HCT116 (cell line): ENCODE results near the gene NAA40. TPM values are rescaled to one million over a fixed set of nuclear protein-coding genes. Genes with fewer than 3 reads are reported as not detected.

Experiments
- ATAC-seq: fragments of 200-7000 bp; cut with Tn5 transposase; 2 replicates; pipeline ENCODE4 v1.9.1; 2020; ENCODE audit warnings: mild to moderate bottlenecking, moderate library complexity
- BruUV-seq: library from RNA; stranded (reverse); fragments of 400-500 nt; replicated peaks from 2 replicates; lab custom pipeline; 2021; lab: Mats Ljungman, UMichigan
- CTCF ChIA-PET: fragments of 300-600 bp; sonication (Branson Sonifier 250); formaldehyde crosslinking; loops from one replicate; lab custom pipeline; 2021; ENCODE audit warnings: antibody characterized with exemption; lab: Charles Lee
- POLR2A ChIA-PET: fragments of 300-600, 350-600 bp; sonication (Branson Sonifier 250); formaldehyde crosslinking; loops from one replicate; lab custom pipeline; 2021; ENCODE audit warnings: antibody characterized with exemption; lab: Charles Lee
- RAD21 ChIA-PET, 2 experiments: fragments of 300-600 bp; sonication (Branson Sonifier 250); formaldehyde crosslinking; loops; one replicate each; lab custom pipeline; 2023; ENCODE audit warnings: low total read pairs in 2 of 2; ENCODE audit not compliant: uncharacterized antibody in 2 of 2, unreplicated experiment in 2 of 2, low non-redundant PET in 1 of 2; lab: Charles Lee
- DNase-seq: peaks from one replicate; pipeline ENCODE4 v3.0.0-alpha.2; 2010; ENCODE audit warnings: low read depth, low spot score
- H2AFZ ChIP-seq: fragments of 200-600 bp; shearing (Covaris generic), sonication (generic); 2 replicates; pipeline ENCODE4 v1.6.1; 2017; ENCODE audit warnings: low read depth, mixed run types, mixed read lengths, antibody characterized with exemption, low read length; ENCODE audit not compliant: poor library complexity, severe bottlenecking
- H3K27ac ChIP-seq: 2 replicates; pipeline ENCODE4 v1.5.1; 2012; ENCODE audit warnings: low read depth, low read length
- H3K27me3 ChIP-seq: fragments of 200-600 bp; sonication (generic); 2 replicates; pipeline ENCODE4 v1.6.1; 2016; ENCODE audit warnings: mixed run types, low read length, mixed read lengths; ENCODE audit not compliant: insufficient read depth
- H3K36me3 ChIP-seq, 2 experiments: fragments of 200-500 bp in 1 of 2; fragments of 200-600 bp in 1 of 2; sonication (Bioruptor generic) in 1 of 2; sonication (generic) in 1 of 2; 2 replicates each; pipeline versions ENCODE4 v1.5.1 to v1.6.1; 2014 to 2016; ENCODE audit warnings: low read length in 2 of 2, inconsistent platforms in 1 of 2, mixed read lengths in 1 of 2, mixed run types in 1 of 2; ENCODE audit not compliant: insufficient read depth in 2 of 2, control insufficient read depth in 1 of 2
- H3K4me1 ChIP-seq, 2 experiments: fragments of 200-600 bp in 1 of 2; sonication (generic) in 1 of 2; 2 replicates each; pipeline versions ENCODE4 v1.5.1 to v1.6.1; 2012 to 2017; ENCODE audit warnings: low read length in 2 of 2, inconsistent platforms in 1 of 2, mild to moderate bottlenecking in 1 of 2, mixed read lengths in 1 of 2, mixed run types in 1 of 2, moderate library complexity in 1 of 2; ENCODE audit not compliant: insufficient read depth in 2 of 2, control insufficient read depth in 1 of 2
- H3K4me2 ChIP-seq: fragments of 200-600 bp; sonication (generic); 2 replicates; pipeline ENCODE4 v1.6.1; 2017; ENCODE audit warnings: mixed run types, low read length, mixed read lengths
- H3K4me3 ChIP-seq, 2 experiments: fragments of 200-600 bp in 1 of 2; sonication (generic) in 1 of 2; replicated peaks in 1 of 2; 2 replicates each; pipeline ENCODE4 v1.5.1; 2011 to 2016; ENCODE audit warnings: low read length in 2 of 2, control low read depth in 1 of 2, low read depth in 1 of 2, mild to moderate bottlenecking in 1 of 2, mixed read lengths in 1 of 2, mixed run types in 1 of 2
- H3K79me2 ChIP-seq: fragments of 200-600 bp; sonication (generic); 2 replicates; pipeline ENCODE4 v1.6.1; 2017; ENCODE audit warnings: mild to moderate bottlenecking, mixed run types, low read length, moderate library complexity, mixed read lengths; ENCODE audit not compliant: insufficient read depth
- H3K9ac ChIP-seq: fragments of 200-600 bp; sonication (generic); 2 replicates; pipeline ENCODE4 v1.6.1; 2016; ENCODE audit warnings: low read length, mixed read lengths
- H3K9me2 ChIP-seq: fragments of 200-600 bp; sonication (generic), shearing (Covaris generic); 2 replicates; pipeline ENCODE4 v1.6.1; 2017; ENCODE audit warnings: mixed run types, mild to moderate bottlenecking, moderate library complexity; ENCODE audit not compliant: insufficient read depth
- H3K9me3 ChIP-seq, 2 experiments: fragments of 200-500 bp in 1 of 2; fragments of 200-600 bp in 1 of 2; sonication (Bioruptor generic) in 1 of 2; sonication (generic) in 1 of 2; 2 replicates each; pipeline ENCODE4 v1.6.1; 2014 to 2017; ENCODE audit warnings: low read length in 2 of 2, mixed read lengths in 2 of 2, inconsistent platforms in 1 of 2, low read depth in 1 of 2, mild to moderate bottlenecking in 1 of 2, mixed run types in 1 of 2, moderate library complexity in 1 of 2; ENCODE audit not compliant: control insufficient read depth in 1 of 2, insufficient read depth in 1 of 2
- H4K20me1 ChIP-seq: fragments of 200-600 bp; sonication (generic), shearing (Covaris generic); 2 replicates; pipeline ENCODE4 v1.6.1; 2017; ENCODE audit warnings: mixed run types, mild to moderate bottlenecking, moderate library complexity; ENCODE audit not compliant: insufficient read depth
- CBX3 ChIP-seq: IDR thresholded peaks from 2 replicates; pipeline ENCODE4 v1.6.1; 2012; ENCODE audit warnings: low read depth
- CEBPB ChIP-seq: IDR thresholded peaks from 2 replicates; pipeline ENCODE4 v1.6.1; 2012; ENCODE audit warnings: low read depth
- CTCF ChIP-seq, 3 experiments: fragments of 200-600 bp in 1 of 3; sonication (generic) in 1 of 3; IDR thresholded peaks in 2 of 3; conservative IDR thresholded peaks in 1 of 3; 2 replicates each; pipeline ENCODE4 v1.5.1; 2012 to 2017; ENCODE audit warnings: low read depth in 2 of 3, low read length in 2 of 3, antibody characterized with exemption in 1 of 3, borderline replicate concordance in 1 of 3, control low read depth in 1 of 3, mild to moderate bottlenecking in 1 of 3, mixed read lengths in 1 of 3, mixed run types in 1 of 3, moderate library complexity in 1 of 3; ENCODE audit not compliant: insufficient read depth in 1 of 3
- EGR1 ChIP-seq: IDR thresholded peaks from 2 replicates; pipeline ENCODE4 v1.6.1; 2012; ENCODE audit warnings: low read depth
- ELF1 ChIP-seq: IDR thresholded peaks from 2 replicates; pipeline ENCODE4 v1.6.1; 2012; ENCODE audit warnings: low read depth, borderline replicate concordance
- EZH2 ChIP-seq: fragments of 200-600 bp; sonication (generic); IDR thresholded peaks from 2 replicates; pipeline ENCODE4 v1.6.1; 2017; ENCODE audit warnings: antibody characterized with exemption, mixed run types
- EZH2phosphoT487 ChIP-seq: fragments of 200-600 bp; IDR thresholded peaks from 2 replicates; pipeline ENCODE4 v1.6.1; 2018; ENCODE audit warnings: antibody characterized with exemption, borderline replicate concordance
- JUND ChIP-seq: IDR thresholded peaks from 2 replicates; pipeline ENCODE4 v1.6.1; 2012
- POLR2A ChIP-seq: IDR thresholded peaks from 2 replicates; pipeline ENCODE4 v1.7.0; 2011; ENCODE audit warnings: borderline replicate concordance; ENCODE audit not compliant: insufficient read depth, insufficient read length; ENCODE audit errors: extremely low read depth
- POLR2AphosphoS5 ChIP-seq: IDR thresholded peaks from 2 replicates; pipeline ENCODE4 v1.6.1; 2011; ENCODE audit warnings: mild to moderate bottlenecking, low read depth, low read length, moderate library complexity
- RAD21 ChIP-seq: IDR thresholded peaks from 2 replicates; pipeline ENCODE4 v1.6.1; 2012; ENCODE audit warnings: low read depth, mild to moderate bottlenecking
- SP1 ChIP-seq: IDR thresholded peaks from 2 replicates; pipeline ENCODE4 v1.6.1; 2012; ENCODE audit warnings: low read depth
- SRF ChIP-seq: IDR thresholded peaks from 2 replicates; pipeline ENCODE4 v1.6.1; 2012; ENCODE audit warnings: low read depth
- YY1 ChIP-seq: IDR thresholded peaks from 2 replicates; pipeline ENCODE4 v1.6.1; 2011; ENCODE audit warnings: low read length, low read depth, moderate library complexity, mild to moderate bottlenecking; ENCODE audit not compliant: insufficient replicate concordance; ENCODE audit errors: extremely low read depth
- ZFX ChIP-seq: fragments of 450-650 bp; IDR thresholded peaks from 2 replicates; pipeline ENCODE4 v1.6.1; 2017
- intact Hi-C: fragments of 100-400 bp; cut with micrococcal nuclease; formaldehyde crosslinking; loops from 2 replicates; pipeline ENCODE4 v1.10.0; 2022
- total RNA-seq: library from RNA; stranded (reverse); gene quantifications from one replicate; pipeline ENCODE4 v1.2.1, GENCODE V29; 2021; ENCODE audit not compliant: unreplicated experiment
- TF ChIP-seq, protein P1 (sequence below): IDR thresholded peaks from 2 replicates; pipeline ENCODE4 v1.6.1; 2011; ENCODE audit warnings: mild to moderate bottlenecking, low read length, moderate library complexity; ENCODE audit not compliant: insufficient replicate concordance; ENCODE audit errors: extremely low read depth
- TF ChIP-seq, protein P2 (sequence below): IDR thresholded peaks from 2 replicates; pipeline ENCODE4 v1.6.1; 2012

The NAA40 gene
- total RNA-seq, 1 experiment from 2014 or later = 25.3 TPM

- CTCF ChIA-PET = no interaction called here
- H3K79me2 ChIP-seq = peaks cover under 1% of the 10 kb centered on the region; the same call in 1 of the 2 replicates
- intact Hi-C loops = no loop called here
These were observed 30.7 kb downstream of the NAA40 start for GRCh38 chr11:63969461-63969860.

More at GRCh38 chr11:63969461-63969860, 30.7 kb downstream of the NAA40 start:
- ChIA-PET RAD21 (no interaction called here), POLR2A (no interaction called here)
- Histone ChIP-seq H2AFZ (no peak overlapping the region), H3K9me3 (no peaks in the 10 kb centered on the region), H3K9ac (no peak overlapping the region), H4K20me1 (no peaks in the 10 kb centered on the region), H3K4me3 (no peak overlapping the region), H3K9me2 (no peaks in the 10 kb centered on the region), H3K36me3 (no peaks in the 10 kb centered on the region), H3K4me1 (peaks cover 0 to 7% of the 10 kb centered on the region in 2 experiments; a peak in 2 of 4 replicates), H3K27me3 (no peaks in the 10 kb centered on the region), H3K4me2 (no peak overlapping the region), H3K27ac (no peak overlapping the region)
- ATAC-seq = no peak
- no TSS peak for BruUV-seq
- DNase-seq = no peak
- TF ChIP-seq CBX3 (no peak), EZH2 (no peak), POLR2AphosphoS5 (no peak), EZH2phosphoT487 (no peak), CEBPB (no peak), CTCF (IDR thresholded peaks at IDR 0.05 in 2 of 3, conservative IDR thresholded peaks at IDR 0.05 in 1 of 3; ENCODE audit: borderline replicate concordance in 1 of 3, insufficient read depth in 1 of 3, low read depth in 2 of 3, low read length in 2 of 3) (no peak), ZFX (no peak), JUND (no peak), SP1 (no peak), ELF1 (no peak), POLR2A (no peak), YY1 (no peak), EGR1 (no peak), SRF (no peak), RAD21 (no peak)
- TF ChIP-seq, protein P1, sequence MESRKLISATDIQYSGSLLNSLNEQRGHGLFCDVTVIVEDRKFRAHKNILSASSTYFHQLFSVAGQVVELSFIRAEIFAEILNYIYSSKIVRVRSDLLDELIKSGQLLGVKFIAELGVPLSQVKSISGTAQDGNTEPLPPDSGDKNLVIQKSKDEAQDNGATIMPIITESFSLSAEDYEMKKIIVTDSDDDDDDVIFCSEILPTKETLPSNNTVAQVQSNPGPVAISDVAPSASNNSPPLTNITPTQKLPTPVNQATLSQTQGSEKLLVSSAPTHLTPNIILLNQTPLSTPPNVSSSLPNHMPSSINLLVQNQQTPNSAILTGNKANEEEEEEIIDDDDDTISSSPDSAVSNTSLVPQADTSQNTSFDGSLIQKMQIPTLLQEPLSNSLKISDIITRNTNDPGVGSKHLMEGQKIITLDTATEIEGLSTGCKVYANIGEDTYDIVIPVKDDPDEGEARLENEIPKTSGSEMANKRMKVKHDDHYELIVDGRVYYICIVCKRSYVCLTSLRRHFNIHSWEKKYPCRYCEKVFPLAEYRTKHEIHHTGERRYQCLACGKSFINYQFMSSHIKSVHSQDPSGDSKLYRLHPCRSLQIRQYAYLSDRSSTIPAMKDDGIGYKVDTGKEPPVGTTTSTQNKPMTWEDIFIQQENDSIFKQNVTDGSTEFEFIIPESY = no peak
- TF ChIP-seq, protein P2, sequence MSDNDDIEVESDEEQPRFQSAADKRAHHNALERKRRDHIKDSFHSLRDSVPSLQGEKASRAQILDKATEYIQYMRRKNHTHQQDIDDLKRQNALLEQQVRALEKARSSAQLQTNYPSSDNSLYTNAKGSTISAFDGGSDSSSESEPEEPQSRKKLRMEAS = no peak
